ENCODE results near the gene PCGF1.

The PCGF1 gene

DNA sequence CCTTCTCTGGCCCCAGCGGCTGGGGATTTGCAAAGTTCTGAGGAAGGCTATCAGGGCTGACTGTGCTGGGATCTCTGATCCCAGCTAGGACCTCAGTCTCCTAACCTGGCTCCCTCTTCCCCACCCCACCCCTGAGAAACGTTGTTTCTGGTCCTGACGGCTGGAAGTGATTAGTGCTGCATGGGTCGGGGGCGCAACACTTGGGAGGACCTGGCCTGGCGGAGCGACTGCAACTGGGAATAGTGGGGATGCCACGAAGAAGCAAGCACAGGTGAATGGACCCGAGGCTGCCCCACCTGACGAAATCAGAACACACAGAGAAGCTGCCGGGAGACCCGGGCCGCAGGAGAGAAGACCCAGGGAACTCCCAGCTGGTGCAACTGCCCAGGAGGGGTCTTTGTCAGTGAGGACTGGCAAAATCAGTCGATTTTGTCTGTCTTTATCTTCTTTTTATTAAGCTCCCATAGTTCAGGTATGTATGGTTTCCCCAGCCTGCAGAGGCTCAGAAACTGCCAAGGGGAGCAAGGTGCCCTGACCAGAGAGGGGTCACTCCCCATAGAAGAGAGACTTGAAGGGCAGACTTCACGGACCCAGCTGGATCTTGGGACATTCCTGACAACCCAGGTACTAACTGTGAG is 7.4 kb downstream of the PCGF1 start:
- peaks cover 31 to 52% (median 39%) of the 10 kb centered on the region in 5 donors for H3K27me3 ChIP-seq (ENCODE audit: control insufficient read depth in 5 of 5, insufficient read depth in 4 of 5, low read length in 5 of 5)
- H3K4me3 ChIP-seq (ENCODE audit: low read depth in 1 of 5, low read length in 5 of 5): no peak overlapping the region
- no peak overlapping the region for H3K27ac ChIP-seq (ENCODE audit: low read depth, low read length)
- H3K4me1 ChIP-seq (ENCODE audit: control insufficient read depth in 5 of 5, insufficient read depth in 5 of 5, low read length in 5 of 5): peaks cover 1 to 60% (median 55%) of the 10 kb centered on the region in 5 donors
- no peaks in the 10 kb centered on the region for H3K9me3 ChIP-seq (ENCODE audit: control insufficient read depth in 5 of 5, low read length in 5 of 5)
- H3K9ac ChIP-seq (ENCODE audit: low read length in 5 of 5): no peak overlapping the region
- peaks cover 0 to 5% (median 2%) of the 10 kb centered on the region in 5 donors for H3K36me3 ChIP-seq (ENCODE audit: control insufficient read depth in 5 of 5, insufficient read depth in 5 of 5, low read length in 5 of 5)

DNA sequence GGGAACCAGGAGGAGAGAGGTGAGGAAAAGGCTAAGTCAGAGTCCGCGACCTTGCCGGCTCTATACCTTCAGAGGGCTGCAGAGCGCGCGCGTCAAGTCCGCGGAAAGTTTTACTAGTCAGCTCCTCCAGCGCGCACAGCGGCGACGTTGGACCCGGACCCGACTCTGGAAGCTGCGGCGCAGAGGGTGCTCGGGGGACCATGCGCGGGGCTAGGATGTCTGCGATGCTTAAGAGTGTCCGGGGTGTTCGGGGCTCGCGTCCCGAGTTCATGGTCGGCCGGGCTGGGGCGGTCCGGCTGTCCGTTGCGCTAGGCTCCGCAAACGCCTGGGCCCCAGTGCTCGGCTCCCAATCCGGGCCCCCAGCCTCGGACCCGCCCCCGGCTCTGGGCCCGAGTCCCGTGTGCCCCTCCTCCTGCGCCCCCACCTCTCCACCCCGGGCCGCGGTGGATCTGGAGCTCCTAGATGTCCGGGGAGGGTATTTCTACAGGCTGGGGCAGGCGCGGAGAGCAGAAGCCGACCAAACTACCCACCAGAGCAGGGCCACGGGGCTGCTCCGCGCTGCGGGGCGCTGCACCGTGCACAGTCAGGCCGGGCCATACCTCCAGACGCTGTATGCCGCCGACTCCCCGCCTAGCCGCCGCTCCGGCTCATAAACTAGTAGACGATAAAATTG is 8.1 kb downstream of the PCGF1 start, which contains the start of gene LBX2:
Gene LBX2, minus strand, starts transcription at position 337 of the 673 bp plus-strand sequence. Its CDS starts 66 bp downstream, at position 271.
- Histone ChIP-seq H3K27me3 (ENCODE audit: control insufficient read depth in 5 of 5, insufficient read depth in 4 of 5, low read length in 5 of 5) (peaks cover 31 to 52% (median 39%) of the 10 kb centered on the region in 5 donors), H3K4me3 (ENCODE audit: low read depth in 1 of 5, low read length in 5 of 5) (peak within 1 kb of the TSS; percentile 36 to 59 (median 52)), H3K9me3 (ENCODE audit: control insufficient read depth in 5 of 5, low read length in 5 of 5) (no peaks in the 10 kb centered on the region), H3K4me1 (ENCODE audit: control insufficient read depth in 5 of 5, insufficient read depth in 5 of 5, low read length in 5 of 5) (peaks cover 1 to 55% (median 49%) of the 10 kb centered on the region in 5 donors), H3K36me3 (ENCODE audit: control insufficient read depth in 5 of 5, insufficient read depth in 5 of 5, low read length in 5 of 5) (peaks cover under 1 to 2% (median 1%) of the 10 kb centered on the region in 5 donors), H3K9ac (ENCODE audit: low read length in 5 of 5) (peak within 1 kb of the TSS in 1 of 5 donors; percentile 28), H3K27ac (ENCODE audit: low read depth, low read length) (no peak within 1 kb of the TSS)

DNA sequence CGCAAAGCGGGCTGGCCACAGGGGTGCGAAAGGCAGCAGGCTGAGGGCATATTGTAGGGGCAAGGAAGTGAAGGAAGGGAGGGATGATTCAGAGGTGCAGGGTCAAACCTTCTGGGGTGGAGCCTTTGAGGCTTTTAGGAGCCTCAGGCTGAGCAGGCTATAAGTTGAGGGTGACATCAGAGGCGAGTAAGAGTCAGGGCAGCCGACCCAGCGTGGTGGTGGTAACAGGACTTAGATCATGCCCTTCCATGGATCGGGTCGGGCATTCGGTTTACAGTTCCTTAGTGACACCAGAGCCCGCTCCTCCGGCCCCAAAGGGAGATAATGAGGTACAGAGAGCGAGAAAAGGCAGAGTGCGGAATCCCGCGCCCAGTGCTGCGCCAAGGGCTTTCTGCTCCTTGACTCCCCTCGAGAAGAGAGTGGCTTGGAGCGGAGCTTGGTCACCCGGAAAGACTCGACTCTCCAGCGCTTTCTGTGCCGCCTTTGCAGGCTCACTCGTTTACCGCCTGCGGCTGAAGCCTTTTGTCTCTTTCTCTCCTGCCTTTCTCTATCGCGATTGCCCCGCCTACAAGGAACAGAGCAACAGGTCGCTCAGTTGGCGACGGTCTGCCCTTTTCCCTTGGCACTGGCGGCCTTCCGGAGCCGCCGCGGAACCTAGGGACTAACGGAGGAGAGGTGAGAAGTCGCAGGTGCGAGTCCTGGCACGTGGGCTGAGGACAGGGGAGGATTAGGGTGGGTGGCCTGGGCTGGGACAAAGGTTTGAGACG is 8.8 kb downstream of the PCGF1 start:
- Histone ChIP-seq H3K27me3 (ENCODE audit: control insufficient read depth in 5 of 5, insufficient read depth in 4 of 5, low read length in 5 of 5) (peaks cover 31 to 52% (median 39%) of the 10 kb centered on the region in 5 donors), H3K9ac (ENCODE audit: low read length in 5 of 5) (peak overlapping the region in 1 of 5 donors; percentile 28), H3K36me3 (ENCODE audit: control insufficient read depth in 5 of 5, insufficient read depth in 5 of 5, low read length in 5 of 5) (peaks cover 5 to 10% (median 8%) of the 10 kb centered on the region in 5 donors), H3K9me3 (ENCODE audit: control insufficient read depth in 5 of 5, low read length in 5 of 5) (no peaks in the 10 kb centered on the region), H3K4me3 (ENCODE audit: low read depth in 1 of 5, low read length in 5 of 5) (peak overlapping the region; percentile 36 to 59 (median 52)), H3K27ac (ENCODE audit: low read depth, low read length) (no peak overlapping the region), H3K4me1 (ENCODE audit: control insufficient read depth in 5 of 5, insufficient read depth in 5 of 5, low read length in 5 of 5) (peaks cover under 1 to 48% (median 42%) of the 10 kb centered on the region in 5 donors)

DNA sequence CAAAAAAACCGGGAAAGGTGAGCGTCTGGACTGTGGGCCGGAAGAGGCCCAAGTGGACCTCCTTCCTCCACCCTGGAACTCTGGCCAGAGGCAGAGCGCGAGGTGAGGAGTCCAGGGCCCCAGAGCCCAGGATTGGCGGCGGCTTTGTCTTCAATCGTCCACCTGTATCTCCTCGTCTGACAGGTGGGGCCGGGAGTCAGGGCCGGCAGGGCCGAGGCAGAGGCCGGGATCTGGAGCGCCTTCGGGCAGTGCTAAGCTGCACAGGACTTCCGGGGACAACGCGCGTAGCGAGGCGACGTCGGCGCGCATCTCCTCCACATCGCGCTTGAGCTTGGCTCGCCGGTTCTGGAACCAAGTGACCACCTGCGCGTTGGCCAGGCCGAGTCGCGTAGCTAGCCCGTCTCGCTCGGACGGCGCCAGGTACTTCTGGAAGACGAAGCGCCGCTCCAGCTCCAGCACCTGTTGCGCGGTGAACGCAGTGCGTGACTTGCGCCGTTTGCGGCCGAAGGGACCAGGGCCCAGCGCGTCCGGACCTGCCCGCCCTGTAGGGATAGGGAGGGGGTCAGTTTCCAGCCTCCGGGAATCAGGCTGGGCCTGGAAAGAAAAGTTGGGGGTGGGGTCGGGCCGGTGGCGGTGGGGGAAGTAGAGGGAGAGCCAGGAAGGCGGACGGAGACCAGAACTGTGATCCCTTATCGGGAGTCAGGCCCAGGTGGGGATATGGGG is 9.6 kb downstream of the PCGF1 start:
- Histone ChIP-seq H3K27ac (ENCODE audit: low read depth, low read length) (no peak overlapping the region), H3K27me3 (ENCODE audit: control insufficient read depth in 5 of 5, insufficient read depth in 4 of 5, low read length in 5 of 5) (peaks cover 31 to 52% (median 39%) of the 10 kb centered on the region in 5 donors), H3K4me1 (ENCODE audit: control insufficient read depth in 5 of 5, insufficient read depth in 5 of 5, low read length in 5 of 5) (peaks cover 0 to 40% (median 35%) of the 10 kb centered on the region in 5 donors), H3K36me3 (ENCODE audit: control insufficient read depth in 5 of 5, insufficient read depth in 5 of 5, low read length in 5 of 5) (peaks cover 5 to 17% (median 16%) of the 10 kb centered on the region in 5 donors), H3K9ac (ENCODE audit: low read length in 5 of 5) (peak overlapping the region in 1 of 5 donors; percentile 11), H3K4me3 (ENCODE audit: low read depth in 1 of 5, low read length in 5 of 5) (peak overlapping the region in 3 of 5 donors; percentile 50 to 56 (median 52)), H3K9me3 (ENCODE audit: control insufficient read depth in 5 of 5, low read length in 5 of 5) (no peaks in the 10 kb centered on the region)

DNA sequence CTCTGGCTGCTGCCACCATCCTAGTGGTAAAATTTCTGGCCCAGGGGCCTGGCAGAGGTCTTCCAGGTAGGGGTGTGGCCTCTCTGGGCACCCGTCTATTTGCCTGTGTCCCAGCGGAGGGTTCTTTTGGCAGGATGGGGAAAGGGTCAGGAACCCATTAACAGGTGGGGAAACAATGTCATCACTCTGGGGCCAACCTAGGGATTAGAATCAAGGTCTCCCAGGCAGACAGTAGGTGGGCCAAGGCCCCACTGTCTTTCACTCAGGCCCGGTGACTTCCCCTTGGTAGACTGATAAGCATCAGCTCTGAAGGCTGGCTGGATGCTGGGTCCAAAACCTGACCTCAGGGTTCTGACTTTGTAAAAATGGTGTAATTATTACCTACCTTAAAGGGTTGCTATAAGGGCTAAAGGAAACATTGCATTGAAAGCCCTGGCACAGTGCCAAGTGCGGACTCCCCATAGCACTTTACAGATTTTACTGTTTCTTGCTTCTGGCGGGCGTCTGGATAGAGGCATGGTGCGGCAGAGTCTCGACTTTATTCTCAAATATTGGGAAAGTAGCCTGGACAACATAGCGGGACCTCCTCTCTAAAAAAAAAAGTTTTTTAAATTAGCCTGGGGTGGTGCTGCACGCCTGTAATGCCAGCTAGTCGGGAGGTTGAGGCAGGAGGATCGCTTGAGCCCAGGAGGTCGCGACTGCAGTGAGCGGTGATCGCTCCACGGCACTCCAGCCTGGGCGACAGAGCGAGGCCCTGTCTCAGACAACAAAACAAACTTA is 10.3 kb downstream of the PCGF1 start:
- H3K27ac ChIP-seq (ENCODE audit: low read depth, low read length): no peak overlapping the region
- peaks cover 5 to 25% (median 23%) of the 10 kb centered on the region in 5 donors for H3K36me3 ChIP-seq (ENCODE audit: control insufficient read depth in 5 of 5, insufficient read depth in 5 of 5, low read length in 5 of 5)
- no peaks in the 10 kb centered on the region for H3K9me3 ChIP-seq (ENCODE audit: control insufficient read depth in 5 of 5, low read length in 5 of 5)
- peaks cover 0 to 33% (median 28%) of the 10 kb centered on the region in 5 donors for H3K4me1 ChIP-seq (ENCODE audit: control insufficient read depth in 5 of 5, insufficient read depth in 5 of 5, low read length in 5 of 5)
- no peak overlapping the region for H3K9ac ChIP-seq (ENCODE audit: low read length in 5 of 5)
- H3K27me3 ChIP-seq (ENCODE audit: control insufficient read depth in 5 of 5, insufficient read depth in 4 of 5, low read length in 5 of 5): peaks cover 31 to 46% (median 39%) of the 10 kb centered on the region in 5 donors
- H3K4me3 ChIP-seq (ENCODE audit: low read depth in 1 of 5, low read length in 5 of 5): peak overlapping the region in 2 of 5 donors; percentile 52 to 56

DNA sequence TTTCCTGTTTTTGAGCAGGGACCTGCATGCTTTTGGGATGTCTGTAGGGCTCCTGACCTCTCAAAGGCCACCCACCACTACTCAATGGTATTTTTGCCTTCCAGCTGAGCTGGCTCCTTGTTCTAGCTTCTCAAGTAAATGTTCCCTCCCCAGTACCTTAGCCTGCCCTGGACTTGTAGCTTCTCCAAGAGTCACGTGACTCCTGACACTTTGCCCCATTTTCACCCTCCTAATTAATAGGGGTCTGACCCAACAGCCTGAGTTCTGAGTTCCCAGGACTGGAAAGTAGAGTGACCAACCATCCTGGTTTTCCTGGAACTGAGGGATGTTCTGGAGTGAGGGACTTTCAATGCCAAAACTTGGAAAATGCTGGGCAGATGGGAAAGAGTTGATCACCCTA is 12.1 kb downstream of the PCGF1 start:
- H3K36me3 ChIP-seq (ENCODE audit: control insufficient read depth in 5 of 5, insufficient read depth in 5 of 5, low read length in 5 of 5): peaks cover 5 to 42% (median 41%) of the 10 kb centered on the region in 5 donors
- no peak overlapping the region for H3K9ac ChIP-seq (ENCODE audit: low read length in 5 of 5)
- no peak overlapping the region for H3K27ac ChIP-seq (ENCODE audit: low read depth, low read length)
- H3K9me3 ChIP-seq (ENCODE audit: control insufficient read depth in 5 of 5, low read length in 5 of 5): no peaks in the 10 kb centered on the region
- no peak overlapping the region for H3K4me3 ChIP-seq (ENCODE audit: low read depth in 1 of 5, low read length in 5 of 5)
- peaks cover 0 to 28% (median 22%) of the 10 kb centered on the region in 5 donors for H3K4me1 ChIP-seq (ENCODE audit: control insufficient read depth in 5 of 5, insufficient read depth in 5 of 5, low read length in 5 of 5)
- peaks cover 30 to 34% (median 34%) of the 10 kb centered on the region in 5 donors for H3K27me3 ChIP-seq (ENCODE audit: control insufficient read depth in 5 of 5, insufficient read depth in 4 of 5, low read length in 5 of 5)

DNA sequence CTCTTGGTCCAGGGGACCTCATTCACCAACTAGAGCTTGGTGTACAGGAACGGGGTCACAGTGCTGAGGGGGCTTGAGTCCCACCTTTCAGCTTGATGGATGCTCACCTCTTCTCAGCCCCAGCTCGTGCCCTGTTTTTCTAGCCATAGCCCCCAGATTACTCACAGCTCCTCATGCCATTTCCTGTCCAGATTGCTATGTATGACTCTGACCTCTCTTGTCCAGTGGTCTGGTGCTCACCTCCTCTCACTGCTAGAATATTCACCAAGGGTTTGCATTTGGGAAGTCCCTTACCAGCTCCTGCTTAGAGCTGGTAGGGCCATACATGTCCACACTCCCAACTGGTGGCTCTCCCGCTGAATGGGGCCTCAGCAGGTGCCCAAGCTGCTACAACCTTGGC is 13.9 kb downstream of the PCGF1 start:
- H3K27ac ChIP-seq (ENCODE audit: low read depth, low read length): no peak overlapping the region
- H3K9ac ChIP-seq (ENCODE audit: low read length in 5 of 5): no peak overlapping the region
- H3K36me3 ChIP-seq (ENCODE audit: control insufficient read depth in 5 of 5, insufficient read depth in 5 of 5, low read length in 5 of 5): peaks cover 5 to 57% (median 46%) of the 10 kb centered on the region in 5 donors
- H3K4me1 ChIP-seq (ENCODE audit: control insufficient read depth in 5 of 5, insufficient read depth in 5 of 5, low read length in 5 of 5): peaks cover 0 to 14% (median 11%) of the 10 kb centered on the region in 5 donors
- no peak overlapping the region for H3K4me3 ChIP-seq (ENCODE audit: low read depth in 1 of 5, low read length in 5 of 5)
- no peaks in the 10 kb centered on the region for H3K9me3 ChIP-seq (ENCODE audit: control insufficient read depth in 5 of 5, low read length in 5 of 5)
- peaks cover 13 to 17% (median 15%) of the 10 kb centered on the region in 5 donors for H3K27me3 ChIP-seq (ENCODE audit: control insufficient read depth in 5 of 5, insufficient read depth in 4 of 5, low read length in 5 of 5)

DNA sequence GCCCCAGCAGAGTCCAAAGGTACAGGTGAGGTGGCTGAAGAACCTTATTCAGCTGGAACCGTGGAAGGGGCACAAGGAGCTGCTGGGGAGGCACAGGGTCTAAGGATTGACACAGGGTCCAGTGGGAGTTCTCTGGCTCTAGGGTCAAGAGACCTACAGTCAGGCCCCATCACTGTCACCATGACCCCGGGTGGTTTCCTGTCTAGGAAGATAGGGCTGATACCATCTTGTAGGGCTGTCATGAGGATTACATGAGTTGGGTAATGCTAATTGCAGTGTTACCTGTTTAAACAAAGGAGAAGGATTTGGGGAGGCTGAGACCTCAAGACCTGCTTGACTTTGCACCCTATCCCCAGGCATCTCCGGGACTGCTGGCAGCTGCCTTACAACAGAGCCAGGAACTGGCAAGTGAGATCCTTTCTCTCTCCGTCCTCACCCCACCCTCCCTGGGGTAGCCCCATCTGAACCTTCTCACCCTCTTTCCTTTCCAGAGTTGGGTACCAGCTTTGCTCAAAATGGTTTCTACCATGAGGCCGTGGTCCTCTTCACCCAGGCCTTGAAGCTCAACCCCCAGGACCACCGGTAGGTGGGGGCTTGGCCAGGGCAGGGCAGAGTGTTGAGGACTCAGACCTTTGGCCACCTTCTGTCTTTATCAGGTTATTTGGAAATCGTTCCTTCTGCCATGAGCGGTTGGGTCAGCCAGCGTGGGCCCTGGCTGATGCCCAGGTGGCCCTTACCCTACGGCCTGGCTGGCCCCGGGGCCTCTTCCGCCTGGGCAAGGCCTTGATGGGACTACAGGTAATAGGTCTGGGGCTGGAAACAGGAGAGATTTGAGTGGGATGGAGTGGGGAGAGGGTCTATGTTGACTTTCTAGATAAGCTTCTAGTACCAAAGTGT is 15.6 kb downstream of the PCGF1 start:
- no peaks in the 10 kb centered on the region for H3K4me1 ChIP-seq (ENCODE audit: control insufficient read depth in 5 of 5, insufficient read depth in 5 of 5, low read length in 5 of 5)
- H3K27ac ChIP-seq (ENCODE audit: low read depth, low read length): no peak overlapping the region
- peaks cover 0 to 3% (median 0%) of the 10 kb centered on the region in 5 donors for H3K27me3 ChIP-seq (ENCODE audit: control insufficient read depth in 5 of 5, insufficient read depth in 4 of 5, low read length in 5 of 5)
- peaks cover 5 to 68% (median 49%) of the 10 kb centered on the region in 5 donors for H3K36me3 ChIP-seq (ENCODE audit: control insufficient read depth in 5 of 5, insufficient read depth in 5 of 5, low read length in 5 of 5)
- no peaks in the 10 kb centered on the region for H3K9me3 ChIP-seq (ENCODE audit: control insufficient read depth in 5 of 5, low read length in 5 of 5)
- H3K4me3 ChIP-seq (ENCODE audit: low read depth in 1 of 5, low read length in 5 of 5): no peak overlapping the region
- no peak overlapping the region for H3K9ac ChIP-seq (ENCODE audit: low read length in 5 of 5)

Data from subcutaneous abdominal adipose tissue (tissue), 5 donors.